GM18520 (cell line): ENCODE results near the gene KRT2.
"Not testable (repeated sequence)": the region's sequence is repeated elsewhere in the genome, so short reads cannot be mapped to it uniquely, and the experiment has no call there.

Experiments
- ATAC-seq: cut with Tn5 transposase; IDR thresholded peaks from one replicate; pipeline ENCODE4 v1.9.1; 2021; ENCODE audit not compliant: unreplicated experiment

Gene KRT2

GRCh38 chr12:52685406-52685890 lies 33.4 kb upstream of the KRT2 start:
- ATAC-seq: no peak

GRCh38 chr12:52684431-52684830 lies 32.4 kb upstream of the KRT2 start:
- ATAC-seq: no peak

GRCh38 chr12:52683575-52684300 lies 31.7 kb upstream of the KRT2 start:
- ATAC-seq: no peak

GRCh38 chr12:52682938-52683574 lies 31.0 kb upstream of the KRT2 start:
- no peak for ATAC-seq

- ATAC-seq: no peak
These were observed 30.3 kb upstream of the KRT2 start for GRCh38 chr12:52682381-52682660.

- ATAC-seq: no peak
These were observed 29.7 kb upstream of the KRT2 start for GRCh38 chr12:52681526-52682380.

GRCh38 chr12:52680363-52680762 lies 28.4 kb upstream of the KRT2 start, which contains the start of gene KRT1:
TSS of gene KRT1 (minus strand) at chr12:52680407. CDS start at chr12:52680348, 59 bp downstream.
- ATAC-seq: no peak

- no peak for ATAC-seq
These were observed 27.9 kb upstream of the KRT2 start for GRCh38 chr12:52679875-52680274.

- ATAC-seq: no peak
These were observed 25.7 kb upstream of the KRT2 start for GRCh38 chr12:52677671-52678070.

GRCh38 chr12:52677126-52677525 lies 25.1 kb upstream of the KRT2 start:
- ATAC-seq: no peak

GRCh38 chr12:52676163-52676562 lies 24.2 kb upstream of the KRT2 start:
- no peak for ATAC-seq

GRCh38 chr12:52675301-52675701 lies 23.3 kb upstream of the KRT2 start:
- ATAC-seq: no peak

GRCh38 chr12:52674433-52674775 lies 22.4 kb upstream of the KRT2 start:
- no peak for ATAC-seq

GRCh38 chr12:52673713-52674432 lies 21.9 kb upstream of the KRT2 start:
- no peak for ATAC-seq

- no peak for ATAC-seq
These were observed 21.2 kb upstream of the KRT2 start for GRCh38 chr12:52673217-52673616.

- ATAC-seq: no peak
These were observed 20.4 kb upstream of the KRT2 start for GRCh38 chr12:52672321-52672933.

GRCh38 chr12:52670961-52671360 lies 18.9 kb upstream of the KRT2 start:
- ATAC-seq: no peak

- ATAC-seq: no peak
These were observed 18.5 kb upstream of the KRT2 start for GRCh38 chr12:52670506-52670905.

GRCh38 chr12:52669941-52670340 lies 17.9 kb upstream of the KRT2 start:
- not testable (repeated sequence) for ATAC-seq

GRCh38 chr12:52669426-52669825 lies 17.4 kb upstream of the KRT2 start:
- no peak for ATAC-seq

GRCh38 chr12:52667931-52668330 lies 15.9 kb upstream of the KRT2 start:
- no peak for ATAC-seq
